NCI-H524 (cell line): ENCODE measurements around the gene IWS1.
"Not testable (repeated sequence)": the region's sequence is repeated elsewhere in the genome, so short reads cannot be mapped to it uniquely, and the experiment has no call there.

Experiments
- DNase-seq, 2 experiments: peaks; one replicate each; lab custom pipeline; 2025; lab: John Stamatoyannopoulos, UW

Gene IWS1

DNA sequence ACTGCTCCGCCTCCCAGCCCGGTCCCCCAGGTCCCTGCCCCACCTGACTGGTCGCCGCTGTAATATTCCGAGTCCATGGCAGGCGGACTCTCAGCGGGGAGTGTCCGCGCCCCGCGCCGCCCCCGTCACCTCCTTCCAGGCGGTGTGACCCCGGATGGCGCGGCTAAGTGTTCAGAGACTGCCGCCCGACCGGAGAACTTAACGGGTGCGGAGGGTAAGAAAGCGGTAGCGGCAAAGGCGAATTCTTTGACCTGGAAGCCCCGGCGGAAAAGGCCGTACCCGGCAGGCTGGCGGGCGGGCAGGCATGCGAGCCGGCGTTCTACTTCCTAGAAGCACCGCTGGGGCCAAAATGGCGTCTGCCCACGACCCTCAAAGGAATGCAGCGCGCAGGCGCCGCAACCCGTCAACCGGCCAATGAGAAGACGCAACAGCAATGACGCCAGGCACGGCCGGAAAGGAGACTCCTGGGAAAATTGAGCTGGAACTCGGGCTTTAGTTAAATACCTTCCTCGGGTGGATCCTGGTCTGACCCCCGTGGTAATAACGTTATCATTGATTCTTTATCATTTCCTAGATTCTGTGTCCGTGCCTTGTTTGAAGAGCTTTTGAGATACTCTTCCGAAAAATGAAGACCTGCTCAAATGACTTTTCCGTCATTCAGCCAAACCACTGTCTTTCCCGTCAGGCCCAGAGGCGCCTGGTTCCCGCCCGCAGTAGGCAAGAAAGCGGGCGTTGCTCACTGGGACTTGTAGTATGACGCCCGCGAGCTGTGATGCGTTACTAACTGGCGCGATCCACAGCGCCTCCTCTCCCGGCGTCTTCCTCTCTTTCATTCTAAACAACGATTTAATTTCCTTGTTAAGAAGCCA, at the start of gene IWS1:
Gene IWS1, minus strand, starts transcription at position 358 of the 869 bp plus-strand sequence. Its CDS starts 281 bp downstream, at position 77.
- peak; percentile 92 to 94 for DNase-seq

- DNase-seq, result no peak
Measured at GRCh38 chr2:127575941-127576432, 49.7 kb upstream of the IWS1 start.

- no peak for DNase-seq
Measured at GRCh38 chr2:127575185-127575765, 49.0 kb upstream of the IWS1 start.

DNA sequence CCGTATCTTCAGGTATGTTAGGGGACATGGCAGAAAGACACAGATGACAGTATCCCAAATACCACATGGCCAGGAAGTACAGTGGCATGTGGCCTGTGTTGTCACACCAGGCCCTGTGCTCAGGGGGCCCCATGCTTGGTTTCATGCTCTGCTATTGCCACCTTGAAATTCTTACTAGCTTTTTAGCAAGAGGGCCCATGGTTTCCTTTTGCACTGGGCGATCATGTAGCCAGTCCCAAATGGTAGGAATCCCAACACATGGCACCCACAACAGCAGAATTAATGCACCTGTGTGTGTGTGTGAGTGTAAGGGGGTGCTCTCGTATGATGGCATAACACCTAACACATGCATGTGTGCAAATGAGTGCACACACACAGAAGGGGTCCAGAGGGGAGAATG, 48.4 kb upstream of the IWS1 start:
- no peak for DNase-seq

DNA sequence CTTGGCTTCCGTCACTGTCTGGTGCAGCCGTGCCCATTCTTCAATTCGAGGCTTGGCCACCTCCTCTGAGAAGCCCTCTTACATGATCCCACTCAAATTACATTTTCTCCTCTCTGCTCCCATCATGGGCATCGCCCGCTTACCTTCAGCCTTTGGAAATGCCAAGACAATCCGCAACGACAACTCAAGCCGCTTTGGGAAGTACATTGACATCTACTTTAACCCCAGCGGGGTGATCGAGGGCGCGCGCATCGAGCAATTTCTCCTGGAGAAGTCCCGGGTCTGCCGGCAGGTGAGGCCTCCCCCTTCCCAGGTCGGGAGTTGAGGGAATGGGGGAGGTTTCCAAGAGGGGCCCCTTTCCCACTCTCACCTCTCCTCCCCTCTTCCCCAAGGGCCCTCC, 47.5 kb upstream of the IWS1 start:
- DNase-seq, result no peak

GRCh38 chr2:127573298-127573697, 47.0 kb upstream of the IWS1 start:
- DNase-seq, result no peak

GRCh38 chr2:127572841-127573240, 46.6 kb upstream of the IWS1 start:
- DNase-seq, result no peak

DNA sequence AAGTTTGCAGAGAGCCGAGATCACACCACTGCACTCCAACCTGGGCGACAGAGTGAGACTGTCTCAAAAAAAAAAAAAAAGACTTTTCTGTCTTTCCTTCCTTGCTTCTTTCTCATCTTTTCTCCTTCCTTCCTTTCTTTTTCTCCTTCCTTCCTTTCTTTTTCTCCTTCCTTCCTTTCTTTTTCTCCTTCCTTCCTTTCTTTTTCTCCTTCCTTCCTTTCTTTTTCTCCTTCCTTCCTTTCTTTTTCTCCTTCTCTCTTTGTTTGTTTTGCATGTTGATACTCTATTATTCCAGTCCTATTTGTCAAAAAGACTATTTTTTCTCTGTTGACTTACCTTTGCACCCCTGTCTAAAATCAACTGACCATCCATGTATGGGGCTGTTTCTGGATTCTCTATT, 46.1 kb upstream of the IWS1 start:
- DNase-seq, result not testable (repeated sequence)

DNA sequence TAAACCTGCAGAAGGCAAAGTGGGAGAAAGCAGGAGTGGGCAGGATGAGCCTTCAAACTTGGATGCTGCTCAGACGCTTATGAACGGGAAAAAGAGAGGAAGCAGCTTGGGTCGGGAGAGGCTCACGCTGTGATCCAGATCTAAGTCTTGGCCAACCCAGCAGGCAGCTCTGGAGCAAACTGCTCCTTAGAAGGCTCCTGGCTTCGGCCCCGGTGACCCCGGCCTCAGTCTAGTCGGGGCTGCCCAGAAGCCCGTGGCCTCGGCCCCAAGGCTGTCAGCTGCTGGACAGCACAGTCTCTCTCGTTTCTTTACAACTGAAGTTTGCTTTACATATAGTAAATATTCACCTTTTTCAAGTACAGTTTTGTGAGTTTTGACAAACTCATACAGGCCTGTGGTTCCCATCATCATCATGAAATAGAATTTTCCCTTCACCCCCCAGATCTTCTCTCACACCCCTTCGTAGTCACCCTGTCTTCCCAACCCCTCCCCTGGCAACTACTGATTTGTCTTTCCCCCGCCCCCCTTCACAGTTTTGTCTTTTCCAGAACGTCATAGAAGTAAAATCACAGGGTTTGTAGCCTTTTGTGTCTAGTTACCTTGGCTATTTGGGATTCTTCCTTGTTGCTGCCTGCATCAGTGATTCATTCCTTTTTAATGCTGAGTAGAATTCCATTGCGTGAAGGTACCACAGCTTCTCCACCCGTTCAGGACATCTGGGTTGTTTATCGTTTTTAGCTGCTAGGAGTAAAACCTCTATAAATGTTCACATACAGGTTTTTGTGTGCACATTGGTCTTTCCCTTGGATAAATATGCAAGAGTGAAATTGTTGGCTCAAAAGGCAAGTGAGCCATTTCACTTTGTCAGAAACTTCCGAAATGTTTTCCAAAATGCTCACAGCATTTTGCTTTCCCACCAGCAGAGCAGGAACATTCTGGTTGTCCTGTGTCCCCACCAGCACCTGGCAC, 44.3 kb upstream of the IWS1 start:
- no peak for DNase-seq

DNA sequence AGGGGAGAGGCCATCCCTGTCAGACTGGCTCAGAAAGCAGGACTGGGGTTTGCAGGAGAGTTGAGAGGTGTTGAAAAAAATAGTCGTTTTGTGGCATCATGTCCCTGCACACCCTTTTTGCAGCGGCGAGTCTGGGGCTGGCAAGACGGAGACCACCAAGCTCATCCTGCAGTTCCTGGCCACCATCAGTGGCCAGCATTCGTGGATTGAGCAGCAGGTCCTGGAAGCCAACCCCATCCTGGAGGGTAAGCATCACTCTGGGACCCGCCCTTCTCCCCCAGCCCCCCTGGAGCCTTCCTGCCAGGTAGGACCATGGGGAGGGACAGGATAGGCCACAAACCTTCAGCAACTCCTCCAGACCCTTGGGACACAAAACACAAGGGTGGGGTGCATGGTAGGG, 43.4 kb upstream of the IWS1 start:
- DNase-seq, result no peak

- DNase-seq, result no peak
Measured at GRCh38 chr2:127568128-127568527, 41.8 kb upstream of the IWS1 start.

DNA sequence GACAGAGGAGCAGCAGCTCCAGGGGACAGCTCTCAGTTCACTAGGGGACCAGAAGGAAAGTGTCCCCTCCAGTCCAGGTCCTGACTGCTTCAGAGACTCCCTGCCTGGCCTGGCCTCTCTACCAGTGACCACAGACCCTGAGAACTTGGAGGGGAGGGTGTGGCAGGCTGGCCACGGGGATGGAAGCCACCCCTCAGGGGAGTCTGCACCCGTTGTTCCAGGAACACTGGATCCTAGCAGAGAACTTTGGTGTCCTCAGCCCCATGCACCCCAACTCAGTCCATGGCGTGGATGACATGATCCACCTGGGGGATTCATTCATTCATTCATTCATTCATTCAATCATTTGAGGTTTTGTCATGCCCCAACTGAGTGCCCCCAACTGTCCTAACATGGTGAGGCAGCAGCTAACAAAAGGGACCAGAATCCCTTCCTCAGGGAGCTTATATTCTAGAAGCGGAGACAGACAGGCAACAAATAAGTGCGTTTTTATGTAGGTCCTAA, 41.1 kb upstream of the IWS1 start:
- DNase-seq, result no peak

GRCh38 chr2:127566576-127566975, 40.3 kb upstream of the IWS1 start:
- no peak for DNase-seq

DNA sequence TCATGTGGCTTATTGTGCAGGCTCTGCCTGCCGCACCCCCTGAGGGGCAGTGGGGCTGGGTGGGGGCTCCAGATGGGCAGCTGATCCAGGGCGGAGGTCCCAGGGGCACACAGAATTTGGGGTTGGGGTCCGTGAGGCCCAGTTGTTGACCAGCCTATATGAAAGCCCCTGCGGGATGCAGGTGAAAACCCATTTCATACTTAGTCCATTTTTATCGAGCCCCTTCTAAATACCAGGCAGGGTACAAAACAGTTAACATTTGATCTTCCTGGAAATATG, 39.8 kb upstream of the IWS1 start:
- no peak for DNase-seq

DNA sequence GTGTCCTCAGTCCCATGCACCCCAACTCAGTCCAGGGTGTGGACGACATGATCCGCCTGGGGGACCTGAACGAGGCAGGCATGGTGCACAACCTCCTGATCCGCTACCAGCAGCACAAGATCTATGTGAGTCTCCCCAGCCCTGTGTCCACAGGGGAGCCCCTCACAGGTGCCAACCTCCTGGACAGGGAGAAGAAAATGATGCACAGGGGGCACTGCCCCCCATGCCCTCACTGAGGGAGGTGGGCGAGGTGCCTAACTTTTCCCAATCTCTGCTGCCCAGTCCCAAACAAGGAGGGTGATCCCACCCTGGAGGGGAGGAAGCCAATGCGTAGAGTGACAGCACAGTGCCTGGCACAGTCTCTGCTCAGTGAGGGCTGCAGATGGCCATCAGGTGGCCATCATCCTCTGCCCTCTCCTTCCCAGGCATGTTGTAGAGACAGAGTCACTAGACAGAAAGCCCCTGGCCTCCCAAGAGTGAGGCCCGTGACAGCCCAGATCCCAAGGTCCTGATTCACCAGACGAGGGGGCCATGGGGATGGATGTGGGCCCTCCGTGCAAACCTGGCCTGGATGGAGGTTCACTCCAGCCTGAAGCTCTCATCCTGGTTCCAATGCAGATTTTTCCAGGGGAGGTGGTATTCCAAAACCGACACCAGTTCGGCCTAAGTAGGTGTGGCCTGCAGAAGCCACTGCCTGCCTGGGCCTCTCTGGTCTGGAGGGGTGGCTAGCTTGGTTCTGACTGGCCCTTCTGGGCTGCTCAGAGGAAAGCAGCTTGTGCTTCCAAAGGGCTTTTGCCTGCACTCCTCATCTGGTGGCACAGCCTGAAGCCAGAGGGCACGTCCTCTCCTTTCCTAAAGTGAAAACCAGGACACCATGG, 39.2 kb upstream of the IWS1 start:
- no peak for DNase-seq

DNA sequence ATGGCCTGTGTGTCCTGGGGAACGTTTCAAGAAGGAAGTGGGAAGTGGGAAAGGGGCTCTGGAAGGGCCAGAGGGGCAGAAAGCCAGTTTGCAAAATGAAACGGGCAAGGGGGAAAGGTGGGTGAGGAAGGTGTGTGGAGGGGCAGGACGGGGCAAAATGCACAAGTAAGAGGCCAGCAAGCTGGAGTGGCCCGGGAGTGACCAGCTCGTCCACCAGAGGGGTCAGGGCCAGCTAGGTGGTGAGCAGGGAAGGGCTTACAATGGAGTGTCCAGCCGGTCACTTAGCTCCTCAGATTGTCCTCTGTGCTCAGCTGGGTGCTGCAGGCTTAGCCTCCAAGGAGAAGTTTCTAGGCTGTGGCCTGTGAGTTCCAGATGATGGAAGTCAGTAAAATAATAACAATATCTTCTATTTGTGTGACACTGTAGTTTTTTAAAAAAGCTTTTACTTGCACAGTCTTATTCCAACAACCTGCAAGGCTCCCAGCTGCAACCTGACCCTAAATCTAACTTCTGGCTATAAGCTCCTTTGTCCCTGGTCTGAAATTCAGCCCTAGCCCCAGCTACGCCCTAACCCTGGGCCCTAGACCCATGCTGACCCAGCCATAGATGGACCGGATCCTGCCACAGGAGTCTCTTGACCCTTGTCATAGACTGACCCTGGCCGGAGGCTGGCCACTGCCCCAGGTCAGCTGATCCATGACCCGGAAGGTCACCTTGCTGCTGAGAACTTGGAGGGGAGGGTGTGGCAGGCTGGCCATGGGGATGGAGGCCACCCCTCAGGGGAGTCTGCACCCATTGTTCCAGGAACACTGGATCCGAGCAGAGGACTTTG, 38.4 kb upstream of the IWS1 start:
- no peak for DNase-seq

DNA sequence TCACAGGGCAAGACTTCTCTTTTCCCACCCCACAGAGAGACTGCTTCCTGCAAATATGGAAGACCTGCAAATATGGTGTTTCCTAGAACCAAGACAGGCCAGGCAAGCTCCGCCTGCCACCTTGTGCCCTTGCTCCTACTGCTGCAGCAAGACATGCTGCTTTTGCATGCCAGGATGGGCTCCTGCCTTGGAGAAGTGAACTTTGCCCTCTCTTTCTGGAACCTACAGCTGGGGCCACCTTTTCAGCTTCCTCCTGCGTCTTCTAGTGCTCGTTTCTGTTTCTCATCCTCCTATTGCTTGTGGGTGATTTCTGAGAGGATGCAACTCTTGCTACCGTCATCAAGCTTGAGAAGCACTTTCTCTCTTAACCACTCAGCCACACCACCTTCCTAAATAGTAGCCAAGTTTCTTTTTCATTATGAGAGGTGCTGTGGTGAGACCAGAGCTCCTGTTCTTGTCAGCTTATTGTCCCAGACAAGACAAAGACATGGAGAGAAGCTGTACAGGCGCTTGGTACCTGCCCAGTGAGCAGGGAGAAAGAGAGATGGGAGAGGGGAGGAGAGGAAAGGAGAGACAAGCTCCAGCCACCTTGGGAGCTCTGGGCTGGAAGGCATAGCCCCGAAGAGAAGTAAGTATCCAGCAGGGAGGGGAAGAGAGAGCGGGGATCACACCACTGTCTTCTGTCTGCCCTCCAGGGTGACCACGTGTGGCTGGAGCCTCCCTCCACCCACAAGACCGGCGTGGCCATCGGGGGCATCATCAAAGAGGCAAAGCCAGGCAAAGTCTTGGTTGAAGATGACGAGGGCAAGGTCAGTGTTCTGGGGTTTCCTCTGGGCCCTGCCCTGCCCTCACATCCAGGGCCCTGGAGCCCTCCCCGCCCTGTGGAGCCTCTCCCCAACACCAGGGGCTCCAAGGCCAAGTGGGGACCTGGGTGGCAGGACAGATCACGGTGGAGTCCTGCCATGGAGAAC, 37.5 kb upstream of the IWS1 start:
- no peak for DNase-seq

GRCh38 chr2:127562936-127563335, 36.6 kb upstream of the IWS1 start:
- no peak for DNase-seq

DNA sequence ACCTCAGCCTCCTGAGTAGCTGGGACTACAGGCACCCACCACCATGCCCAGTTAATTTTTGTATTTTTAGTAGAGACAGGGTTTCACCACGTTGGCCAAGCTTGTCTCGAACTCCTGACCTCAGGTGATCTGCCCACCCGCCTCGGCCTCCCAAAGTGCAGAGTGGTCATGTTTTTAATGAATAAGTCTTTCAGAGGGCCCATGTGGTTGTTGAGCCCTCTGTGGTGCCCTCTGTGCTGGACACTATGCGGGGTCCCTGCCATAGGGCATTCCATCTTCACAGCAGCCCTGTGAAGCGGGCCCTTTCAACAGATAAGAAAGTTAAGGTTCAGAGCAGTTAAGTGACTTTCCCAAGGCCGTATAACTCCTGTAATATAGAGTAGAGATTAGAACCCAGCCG, 35.1 kb upstream of the IWS1 start:
- no peak for DNase-seq
